ENCODE measurements around the gene NEU2.

NEU2 gene

GRCh38 chr2:233082931-233083755 lies 50.7 kb downstream of the NEU2 start:
- H3K4me1 ChIP-seq (ENCODE audit: insufficient read depth, low read length, severe bottlenecking): peaks cover 92% of the 10 kb centered on the region
- H4K20me1 ChIP-seq (ENCODE audit: insufficient read depth, low read length): no peaks in the 10 kb centered on the region
- no peaks in the 10 kb centered on the region for H3K9me2 ChIP-seq (ENCODE audit: low read depth, low read length)
- H3K36me3 ChIP-seq (ENCODE audit: insufficient read depth, low read length): peaks cover 18% of the 10 kb centered on the region; the same call in 1 of the 2 replicates
- no peaks in the 10 kb centered on the region for H3K9me3 ChIP-seq (ENCODE audit: low read length)
- no peaks in the 10 kb centered on the region for H3K27me3 ChIP-seq (ENCODE audit: insufficient read depth, low read length)
- H3F3A ChIP-seq (ENCODE audit: insufficient read depth, low read length): peaks cover 6% of the 10 kb centered on the region; the same call in 1 of the 2 replicates
- H2AFZ ChIP-seq (ENCODE audit: low read length): no peak overlapping the region
- peak overlapping the region; percentile 28 for H3K4me3 ChIP-seq (ENCODE audit: low read depth, low read length, poor library complexity, severe bottlenecking)
- peak overlapping the region; percentile 57 for H3K4me2 ChIP-seq (ENCODE audit: low read length)
- peak overlapping the region; percentile 64 for H3K9ac ChIP-seq (ENCODE audit: low read length)
- peak overlapping the region; percentile 95 for H3K27ac ChIP-seq (ENCODE audit: low read depth, low read length, poor library complexity, severe bottlenecking)
- no peaks in the 10 kb centered on the region for H3K79me2 ChIP-seq (ENCODE audit: insufficient read depth, low read length)
- TF ChIP-seq, protein P1, sequence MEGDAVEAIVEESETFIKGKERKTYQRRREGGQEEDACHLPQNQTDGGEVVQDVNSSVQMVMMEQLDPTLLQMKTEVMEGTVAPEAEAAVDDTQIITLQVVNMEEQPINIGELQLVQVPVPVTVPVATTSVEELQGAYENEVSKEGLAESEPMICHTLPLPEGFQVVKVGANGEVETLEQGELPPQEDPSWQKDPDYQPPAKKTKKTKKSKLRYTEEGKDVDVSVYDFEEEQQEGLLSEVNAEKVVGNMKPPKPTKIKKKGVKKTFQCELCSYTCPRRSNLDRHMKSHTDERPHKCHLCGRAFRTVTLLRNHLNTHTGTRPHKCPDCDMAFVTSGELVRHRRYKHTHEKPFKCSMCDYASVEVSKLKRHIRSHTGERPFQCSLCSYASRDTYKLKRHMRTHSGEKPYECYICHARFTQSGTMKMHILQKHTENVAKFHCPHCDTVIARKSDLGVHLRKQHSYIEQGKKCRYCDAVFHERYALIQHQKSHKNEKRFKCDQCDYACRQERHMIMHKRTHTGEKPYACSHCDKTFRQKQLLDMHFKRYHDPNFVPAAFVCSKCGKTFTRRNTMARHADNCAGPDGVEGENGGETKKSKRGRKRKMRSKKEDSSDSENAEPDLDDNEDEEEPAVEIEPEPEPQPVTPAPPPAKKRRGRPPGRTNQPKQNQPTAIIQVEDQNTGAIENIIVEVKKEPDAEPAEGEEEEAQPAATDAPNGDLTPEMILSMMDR (IDR thresholded peaks at IDR 0.05; ENCODE audit: low read length): no peak
- no peak for TF ChIP-seq EZH2 (IDR thresholded peaks at IDR 0.05; ENCODE audit: borderline replicate concordance, low read length)

DNA sequence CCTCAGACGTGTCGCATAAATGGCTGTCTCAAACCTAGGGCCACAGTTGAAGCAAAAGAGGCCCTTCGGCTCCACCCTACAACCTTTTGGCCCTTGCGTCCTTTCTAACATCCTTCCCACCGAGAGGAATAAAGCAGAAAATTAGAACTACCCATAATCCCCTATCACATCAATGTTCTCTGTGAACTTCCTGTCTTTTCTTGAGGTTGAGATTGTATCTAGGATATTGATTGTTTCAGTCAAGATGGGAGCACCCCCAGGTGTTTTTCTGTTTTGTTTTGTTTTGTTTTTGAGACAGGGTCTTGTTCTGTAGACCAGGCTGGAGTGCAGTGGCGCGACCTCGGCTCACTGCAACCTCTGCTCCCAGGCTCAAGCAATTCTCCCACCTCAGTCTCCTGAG lies 51.3 kb downstream of the NEU2 start:
- H3K9me3 ChIP-seq (ENCODE audit: low read length): no peaks in the 10 kb centered on the region

GRCh38 chr2:233084488-233084887 lies 52.0 kb downstream of the NEU2 start:
- Histone ChIP-seq H2AFZ (ENCODE audit: low read length) (no peak overlapping the region), H3K36me3 (ENCODE audit: insufficient read depth, low read length) (peaks cover 26% of the 10 kb centered on the region; the same call in 1 of the 2 replicates), H3K27ac (ENCODE audit: low read depth, low read length, poor library complexity, severe bottlenecking) (peak overlapping the region; percentile 95), H3K4me3 (ENCODE audit: low read depth, low read length, poor library complexity, severe bottlenecking) (peak overlapping the region; percentile 28), H3F3A (ENCODE audit: insufficient read depth, low read length) (peaks cover 6% of the 10 kb centered on the region; the same call in 1 of the 2 replicates), H3K9me2 (ENCODE audit: low read depth, low read length) (no peaks in the 10 kb centered on the region), H3K9me3 (ENCODE audit: low read length) (no peaks in the 10 kb centered on the region), H3K27me3 (ENCODE audit: insufficient read depth, low read length) (no peaks in the 10 kb centered on the region), H3K4me2 (ENCODE audit: low read length) (peak overlapping the region; percentile 57), H4K20me1 (ENCODE audit: insufficient read depth, low read length) (no peaks in the 10 kb centered on the region), H3K9ac (ENCODE audit: low read length) (peak overlapping the region; percentile 64), H3K79me2 (ENCODE audit: insufficient read depth, low read length) (no peaks in the 10 kb centered on the region), H3K4me1 (ENCODE audit: insufficient read depth, low read length, severe bottlenecking) (peaks cover 83% of the 10 kb centered on the region)
- TF ChIP-seq, protein P1 (IDR thresholded peaks at IDR 0.05; ENCODE audit: low read length): no peak

More for the DNA sequence above, 51.3 kb downstream of the NEU2 start:
- H3K9ac ChIP-seq (ENCODE audit: low read length): peak overlapping the region; percentile 64
- peaks cover 6% of the 10 kb centered on the region; the same call in 1 of the 2 replicates for H3F3A ChIP-seq (ENCODE audit: insufficient read depth, low read length)
- H4K20me1 ChIP-seq (ENCODE audit: insufficient read depth, low read length): no peaks in the 10 kb centered on the region
- no peak for TF ChIP-seq EZH2 (IDR thresholded peaks at IDR 0.05; ENCODE audit: borderline replicate concordance, low read length)
- TF ChIP-seq, protein P1 (IDR thresholded peaks at IDR 0.05; ENCODE audit: low read length): no peak
- H3K4me3 ChIP-seq (ENCODE audit: low read depth, low read length, poor library complexity, severe bottlenecking): peak overlapping the region; percentile 28
- no peak overlapping the region for H2AFZ ChIP-seq (ENCODE audit: low read length)
- no peaks in the 10 kb centered on the region for H3K9me2 ChIP-seq (ENCODE audit: low read depth, low read length)
- H3K79me2 ChIP-seq (ENCODE audit: insufficient read depth, low read length): no peaks in the 10 kb centered on the region
- peaks cover 24% of the 10 kb centered on the region; the same call in 1 of the 2 replicates for H3K36me3 ChIP-seq (ENCODE audit: insufficient read depth, low read length)
- H3K27me3 ChIP-seq (ENCODE audit: insufficient read depth, low read length): no peaks in the 10 kb centered on the region
- peaks cover 90% of the 10 kb centered on the region for H3K4me1 ChIP-seq (ENCODE audit: insufficient read depth, low read length, severe bottlenecking)
- peak overlapping the region; percentile 95 for H3K27ac ChIP-seq (ENCODE audit: low read depth, low read length, poor library complexity, severe bottlenecking)
- peak overlapping the region; percentile 57 for H3K4me2 ChIP-seq (ENCODE audit: low read length)
